ENCODE results near the gene ADPRS. TPM values are rescaled to one million over a fixed set of nuclear protein-coding genes. Genes with fewer than 3 reads are reported as not detected.

The ADPRS gene
- total RNA-seq, 3 donors from 2014 or later = 45.6 to 52.0 (median 47.4) TPM

GRCh38 chr1:36142121-36142520 is 53.4 kb downstream of the ADPRS start:
- no peak for ATAC-seq
- H3K4me3 Mint-ChIP-seq = no peak overlapping the region

GRCh38 chr1:36143424-36143823 is 54.7 kb downstream of the ADPRS start:
- Mint-ChIP-seq H3K9me3 (no peaks in the 10 kb centered on the region), H3K4me1 (ENCODE audit: low read depth) (peaks cover 52% of the 10 kb centered on the region), H3K4me3 (no peak overlapping the region), H3K36me3 (ENCODE audit: insufficient read depth) (peaks cover 7% of the 10 kb centered on the region), H3K27me3 (ENCODE audit: low read depth) (no peaks in the 10 kb centered on the region)
- ATAC-seq (no peak), DNase-seq (no peak)

More at GRCh38 chr1:36142121-36142520, 53.4 kb downstream of the ADPRS start:
- Mint-ChIP-seq H3K36me3 (ENCODE audit: insufficient read depth) (peaks cover 15% of the 10 kb centered on the region), H3K4me1 (ENCODE audit: low read depth) (peaks cover 42% of the 10 kb centered on the region), H3K27me3 (ENCODE audit: low read depth) (no peaks in the 10 kb centered on the region), H3K9me3 (no peaks in the 10 kb centered on the region)
- no peak for DNase-seq

Other genes with a start within 250 kb of the ADPRS start
- gene AGO1, start 205.7 kb upstream of the ADPRS start, total RNA-seq = 10 to 100 TPM; 32.1 to 35.7 (median 33.7) TPM
- 10 to 100 TPM; 20.3 to 22.8 (median 21.9) TPM for gene AGO3, start 157.8 kb upstream of the ADPRS start, total RNA-seq
- gene TEKT2, start 4.8 kb upstream of the ADPRS start, total RNA-seq = under 1 TPM in 2 of 3 donors, not detected in 1; 0.20 to 0.27 TPM
- gene COL8A2, start 36.3 kb downstream of the ADPRS start, total RNA-seq = under 1 TPM; 0.08 to 0.43 (median 0.18) TPM
- gene TRAPPC3, start 60.6 kb downstream of the ADPRS start, total RNA-seq = 10 to 100 TPM; 64.2 to 69.6 (median 65.9) TPM
- 100 to 1,000 TPM; 162 to 182 (median 164) TPM for gene MAP7D1, start 67.3 kb downstream of the ADPRS start, total RNA-seq
- gene THRAP3, start 135.6 kb downstream of the ADPRS start, total RNA-seq = 100 to 1,000 TPM; 134 to 145 (median 142) TPM
- 1 to 10 TPM; 1.7 to 5.6 (median 2.3) TPM for gene SH3D21, start 217.5 kb downstream of the ADPRS start, total RNA-seq
- gene EVA1B, start 234.8 kb downstream of the ADPRS start, total RNA-seq = 1 to 10 TPM; 2.2 to 5.5 (median 4.5) TPM